GM19025 (cell line): ENCODE results near the gene ARVCF.

Experiments
- ATAC-seq: cut with Tn5 transposase; IDR thresholded peaks from one replicate; pipeline ENCODE4 v1.9.1; 2021; ENCODE audit warnings: mild to moderate bottlenecking, low read depth, moderate library complexity; ENCODE audit not compliant: unreplicated experiment

Gene ARVCF

GRCh38 chr22:19988965-19989724, 27.5 kb downstream of the ARVCF start:
- no peak for ATAC-seq

DNA sequence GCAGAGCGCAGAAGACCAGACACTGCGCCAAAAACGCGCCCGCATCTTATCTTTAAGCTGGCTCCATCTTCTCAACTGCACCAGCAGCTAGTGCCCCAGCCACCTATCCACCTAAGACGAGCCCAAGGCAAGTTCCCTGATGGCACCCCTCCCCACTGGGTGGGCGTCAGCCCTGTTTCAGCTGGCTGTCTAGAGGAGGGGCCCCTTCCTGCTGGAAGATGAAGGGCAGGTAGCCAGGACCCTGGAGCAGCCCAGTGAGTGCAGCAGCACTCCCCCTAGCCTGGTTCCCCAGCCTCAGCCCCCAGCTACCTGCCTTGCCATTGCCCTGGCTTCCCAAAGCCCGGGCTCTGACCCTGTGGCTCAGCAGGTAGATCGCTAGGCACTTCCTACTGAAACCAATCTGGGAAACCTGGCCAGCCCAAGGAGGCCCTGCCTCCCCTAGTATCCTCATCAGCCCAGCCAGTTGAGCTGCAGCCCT, 28.3 kb downstream of the ARVCF start:
- no peak for ATAC-seq

DNA sequence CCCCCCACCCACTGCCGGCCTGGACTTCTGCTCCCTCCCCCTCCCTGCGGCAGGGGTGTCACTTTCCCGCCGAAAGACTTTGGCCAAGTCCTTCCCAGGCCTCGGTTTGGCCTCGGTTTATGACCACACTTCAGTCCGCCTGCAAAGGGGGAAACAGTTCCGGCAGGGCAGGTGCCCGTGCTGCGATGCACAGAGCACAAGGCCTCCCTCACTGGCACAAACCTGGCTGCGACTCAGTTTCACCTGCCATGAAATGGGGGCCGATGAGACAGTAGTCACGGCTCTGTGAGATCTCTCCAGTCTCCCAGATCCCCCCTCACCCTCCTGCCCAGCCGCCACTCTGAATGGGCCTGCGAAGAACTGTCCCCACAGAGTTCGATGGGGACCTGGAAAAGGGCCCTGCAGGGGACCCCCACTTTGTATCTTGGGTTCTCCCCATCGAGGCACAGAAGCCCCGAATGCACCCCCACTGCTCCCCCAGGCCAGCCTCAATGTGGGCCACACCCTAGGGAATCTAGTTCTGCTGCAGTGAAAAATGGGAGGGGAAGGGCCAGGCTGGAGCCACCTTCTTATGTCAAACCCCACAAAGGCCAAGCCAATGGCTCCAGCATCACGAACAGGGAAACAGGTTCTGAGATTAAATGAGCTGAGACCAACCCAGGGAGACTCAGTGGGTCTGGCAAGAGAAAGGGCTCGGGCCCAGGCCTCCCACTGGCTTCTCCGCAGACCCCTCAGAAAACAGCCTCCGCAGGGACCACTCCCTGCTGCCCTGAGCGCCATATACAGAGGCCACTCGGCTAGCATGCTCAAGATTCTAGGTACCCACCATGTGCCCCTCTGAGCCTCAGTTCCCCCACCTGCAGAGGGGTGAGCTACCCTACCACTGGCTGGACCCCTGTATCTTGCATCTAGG, 29.0 kb downstream of the ARVCF start:
- ATAC-seq, result no peak

- ATAC-seq, result no peak
Measured at GRCh38 chr22:19986410-19987341, 29.9 kb downstream of the ARVCF start.

DNA sequence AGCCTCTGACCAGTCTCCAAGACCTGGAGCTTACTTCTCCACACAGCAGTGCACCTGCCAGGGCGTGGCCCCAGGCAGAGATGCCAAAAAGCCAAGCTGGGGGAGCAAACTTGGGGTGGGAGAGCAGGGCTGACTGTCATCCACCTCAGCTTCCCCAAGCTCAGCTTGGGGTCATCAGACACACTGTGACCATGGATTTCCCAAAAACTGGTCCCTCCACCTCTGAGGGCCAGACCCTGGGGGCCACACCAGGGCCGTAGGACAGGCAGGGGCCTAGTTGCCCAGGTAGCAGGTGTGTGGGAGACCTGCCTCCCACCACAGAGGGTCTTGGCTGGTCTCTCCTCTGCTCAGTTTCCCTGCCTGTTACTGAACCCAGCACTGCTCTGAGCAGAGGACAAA, 30.6 kb downstream of the ARVCF start:
- no peak for ATAC-seq

GRCh38 chr22:19984851-19985811, 31.5 kb downstream of the ARVCF start:
- ATAC-seq, result no peak

- no peak for ATAC-seq
Measured at GRCh38 chr22:19984201-19984753, 32.3 kb downstream of the ARVCF start.

- ATAC-seq, result no peak
Measured at GRCh38 chr22:19983741-19984140, 32.9 kb downstream of the ARVCF start.

DNA sequence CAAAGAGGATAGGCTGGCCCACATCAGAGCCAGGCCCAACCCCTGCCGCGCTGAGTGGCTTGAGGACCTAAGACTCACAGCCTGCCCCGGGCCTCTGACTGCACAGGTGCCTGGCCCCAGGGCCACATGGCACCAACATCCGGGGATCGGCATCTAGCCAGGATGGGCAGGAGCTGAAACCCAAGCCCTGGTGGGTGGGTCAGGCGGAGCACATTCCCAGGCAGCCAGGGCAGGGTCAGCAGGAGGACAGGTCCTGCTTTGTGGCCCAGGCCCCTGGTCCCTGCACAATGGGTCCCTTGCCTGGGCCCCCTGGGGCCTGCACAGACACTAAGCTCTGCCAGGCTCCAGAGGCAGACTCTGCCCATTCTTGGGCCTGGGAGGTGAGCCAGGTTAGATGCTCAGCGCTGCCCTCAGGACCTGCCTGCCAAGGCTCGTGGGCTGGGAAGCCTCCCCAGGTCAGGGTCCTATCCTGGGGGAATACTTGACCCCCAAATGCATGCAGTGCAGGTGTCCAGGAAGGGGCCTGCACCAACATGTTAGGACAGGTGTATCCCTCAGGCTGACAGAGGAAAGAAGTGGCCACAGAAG, 33.5 kb downstream of the ARVCF start:
- ATAC-seq, result no peak

- no peak for ATAC-seq
Measured at GRCh38 chr22:19981961-19982920, 34.4 kb downstream of the ARVCF start.

GRCh38 chr22:19981171-19981960, 35.3 kb downstream of the ARVCF start:
- no peak for ATAC-seq

DNA sequence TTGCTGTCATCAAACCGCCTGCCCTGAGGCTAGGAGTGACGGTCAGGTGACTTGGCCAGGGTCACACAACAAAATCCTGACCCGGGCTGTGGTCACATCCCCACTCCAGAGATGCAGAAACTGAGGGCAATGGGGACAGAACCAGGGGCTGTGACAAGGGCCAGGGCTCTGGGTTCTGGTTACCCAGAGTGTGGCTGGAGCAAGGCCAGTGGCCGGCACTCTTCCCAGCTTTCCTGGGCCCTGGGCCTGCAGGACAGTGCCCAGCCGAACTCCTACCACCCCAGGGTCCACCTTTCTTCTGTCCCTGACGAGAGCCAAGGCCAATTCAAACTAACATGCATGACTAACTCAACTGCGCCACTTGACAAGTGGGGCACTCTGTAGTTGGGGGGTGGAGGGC, 35.9 kb downstream of the ARVCF start:
- no peak for ATAC-seq

GRCh38 chr22:19979712-19980493, 36.7 kb downstream of the ARVCF start:
- no peak for ATAC-seq

DNA sequence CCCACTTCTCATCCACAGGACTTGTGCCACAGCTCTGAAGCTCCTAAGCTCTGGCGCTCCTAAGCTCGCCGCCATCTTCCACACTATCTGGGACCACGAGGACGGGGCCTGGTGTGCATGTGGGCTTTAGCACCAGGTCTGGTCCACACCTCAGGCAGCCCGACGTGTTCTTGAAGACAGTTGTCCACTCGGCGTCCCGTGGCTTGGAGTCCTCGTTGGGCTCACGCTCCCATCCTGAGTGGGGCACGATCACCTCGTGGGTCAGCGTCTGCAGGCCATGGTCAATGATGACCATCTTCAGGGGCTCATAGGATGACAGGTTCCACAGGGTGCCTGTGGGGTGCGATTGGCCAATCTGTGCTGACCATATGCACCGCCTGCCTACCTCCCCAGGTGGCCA, 37.9 kb downstream of the ARVCF start:
- no peak for ATAC-seq

DNA sequence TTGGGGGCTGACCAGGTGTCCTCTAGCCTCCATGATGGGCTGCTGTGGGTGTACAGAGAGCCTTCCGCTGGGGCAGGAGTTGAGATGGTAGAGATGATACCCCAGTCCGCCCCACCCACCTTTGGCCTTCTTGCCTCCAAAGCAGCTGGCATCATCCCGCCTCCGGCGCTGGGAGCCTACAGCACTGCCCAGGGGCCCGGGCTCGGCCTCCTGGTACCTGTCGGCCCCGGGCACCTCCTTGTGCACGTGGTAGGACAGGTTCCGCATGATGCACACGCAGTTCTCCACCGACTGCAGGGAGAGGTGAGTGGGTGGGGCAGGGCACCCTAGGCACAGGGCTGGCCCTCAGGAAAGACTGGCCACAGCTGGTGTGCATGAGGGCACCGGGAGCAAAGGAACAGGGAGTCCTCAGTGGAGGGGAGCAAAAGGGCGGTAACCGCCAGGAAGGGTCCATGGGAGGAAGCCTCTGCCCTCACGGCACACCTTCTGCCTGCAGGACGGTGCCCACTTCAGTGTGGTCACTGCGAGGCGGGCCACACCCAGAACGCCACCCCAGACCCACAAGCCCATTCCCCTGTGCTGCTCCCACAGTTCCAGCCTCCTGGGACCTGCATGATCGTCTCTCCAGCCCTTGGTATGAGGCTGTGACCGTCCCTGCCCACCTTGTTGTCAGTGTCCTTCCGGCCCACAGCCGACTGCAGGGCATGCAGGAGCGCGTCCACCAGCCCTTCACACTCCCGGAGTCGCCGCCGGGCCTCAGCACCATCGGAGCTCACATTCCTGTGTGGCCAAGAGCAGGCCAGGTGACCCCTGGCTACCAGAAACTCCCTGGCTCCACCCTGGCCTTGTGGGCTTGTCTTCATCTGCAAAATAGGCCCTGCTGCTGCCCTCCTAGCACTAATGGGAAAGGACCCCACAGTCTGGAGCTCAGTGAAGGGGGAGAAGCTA, 39.1 kb downstream of the ARVCF start:
- ATAC-seq, result no peak
